Measurements from ENCODE around the gene CFAP298. TPM values are rescaled to one million over a fixed set of nuclear protein-coding genes. Genes with fewer than 3 reads are reported as not detected.

Gene CFAP298
- total and polyA plus RNA-seq, 10 of the 15 experiments (the other 5 are each of a cell fraction or from before 2014, with no cell fraction given), result 9.5 to 79.1 (median 30.2) TPM

DNA sequence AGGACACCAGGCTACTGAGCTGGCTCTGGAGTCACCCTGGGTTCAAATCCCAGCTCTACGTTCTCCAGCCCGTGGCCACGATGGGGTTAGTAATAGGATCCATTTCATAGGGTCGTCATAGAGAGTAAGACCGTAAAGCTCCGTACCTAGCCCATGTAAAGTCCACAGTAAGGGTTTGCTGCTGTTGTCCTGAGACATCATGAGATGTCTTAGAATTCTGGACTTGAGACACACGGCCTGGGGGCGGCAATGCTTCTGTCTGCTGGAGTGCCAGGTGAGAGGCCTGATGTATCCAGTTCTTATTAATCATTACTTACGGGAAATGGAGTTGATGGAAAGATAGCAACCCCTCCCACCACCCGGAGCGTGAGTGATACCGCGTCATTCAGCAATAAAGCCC, 30.4 kb downstream of the CFAP298 start:
- H3K79me2 ChIP-seq (ENCODE audit: control insufficient read depth, insufficient read depth, low read length), result no peaks in the 10 kb centered on the region
- ChIA-PET CTCF (interaction anchor here (1.1 kb wide), 1 partner anchor 11 kb away, joined by 3 read pairs; no protein-coding TSS in a partner anchor), SMC1A (ENCODE audit: uncharacterized antibody, unreplicated experiment) (no interaction called here), POLR2A (no interaction called here), RAD21 (ENCODE audit: unreplicated experiment) (no interaction called here)
- H4K20me1 ChIP-seq (ENCODE audit: control insufficient read depth, insufficient read depth), result no peaks in the 10 kb centered on the region
- ATAC-seq (no peak), DNase-seq (ENCODE audit: low read depth, low spot score) (no peak), FAIRE-seq (no peak)
- in situ Hi-C loops (cut with MboI), result no loop called here
- H3K9me3 ChIP-seq (replicated peaks; ENCODE audit: control insufficient read depth, insufficient read depth, low read length), result no peaks in the 10 kb centered on the region
- no peak overlapping the region for H3K27ac ChIP-seq (ENCODE audit: control insufficient read depth, insufficient read depth)
- intact Hi-C loops (cut with micrococcal nuclease; ENCODE audit: unreplicated experiment), result no loop called here
- H3K36me3 ChIP-seq (ENCODE audit: control insufficient read depth in 2 of 2, insufficient read depth in 2 of 2, low read length in 1 of 2), result no peaks in the 10 kb centered on the region
- H3K9ac ChIP-seq (ENCODE audit: control insufficient read depth, insufficient read depth, low read length), result no peak overlapping the region
- WGBS (ENCODE audit: insufficient coverage, insufficient replicate concordance, low lambda C conversion rate, missing lambda C conversion rate), result 59% methylated on average over 13 of the region's 13 CpGs
- peaks cover 0 to 2% of the 10 kb centered on the region in 2 experiments; a peak in 2 of 4 replicates for H3K27me3 ChIP-seq (replicated peaks in 1 of 2; ENCODE audit: control insufficient read depth in 2 of 2, insufficient read depth in 2 of 2, low read length in 1 of 2)
- H3K4me1 ChIP-seq (ENCODE audit: control insufficient read depth, insufficient read depth, low read length), result no peaks in the 10 kb centered on the region
- no peak overlapping the region for H3K4me3 ChIP-seq
- no TSS peak for BruUV-seq (replicated peaks)
- no peak overlapping the region for H2AFZ ChIP-seq (ENCODE audit: control insufficient read depth, low read depth, low read length)
- H3K4me2 ChIP-seq (ENCODE audit: control insufficient read depth, insufficient read depth), result no peak overlapping the region
- no peak for TF ChIP-seq TARDBP (IDR thresholded peaks at IDR 0.05; ENCODE audit: borderline replicate concordance)
- TF ChIP-seq KLF5 (IDR thresholded peaks at IDR 0.05; ENCODE audit: partially characterized antibody), result no peak
- no peak for TF ChIP-seq HCFC1 (IDR thresholded peaks at IDR 0.05; ENCODE audit: low read length)
- TF ChIP-seq, protein P1, sequence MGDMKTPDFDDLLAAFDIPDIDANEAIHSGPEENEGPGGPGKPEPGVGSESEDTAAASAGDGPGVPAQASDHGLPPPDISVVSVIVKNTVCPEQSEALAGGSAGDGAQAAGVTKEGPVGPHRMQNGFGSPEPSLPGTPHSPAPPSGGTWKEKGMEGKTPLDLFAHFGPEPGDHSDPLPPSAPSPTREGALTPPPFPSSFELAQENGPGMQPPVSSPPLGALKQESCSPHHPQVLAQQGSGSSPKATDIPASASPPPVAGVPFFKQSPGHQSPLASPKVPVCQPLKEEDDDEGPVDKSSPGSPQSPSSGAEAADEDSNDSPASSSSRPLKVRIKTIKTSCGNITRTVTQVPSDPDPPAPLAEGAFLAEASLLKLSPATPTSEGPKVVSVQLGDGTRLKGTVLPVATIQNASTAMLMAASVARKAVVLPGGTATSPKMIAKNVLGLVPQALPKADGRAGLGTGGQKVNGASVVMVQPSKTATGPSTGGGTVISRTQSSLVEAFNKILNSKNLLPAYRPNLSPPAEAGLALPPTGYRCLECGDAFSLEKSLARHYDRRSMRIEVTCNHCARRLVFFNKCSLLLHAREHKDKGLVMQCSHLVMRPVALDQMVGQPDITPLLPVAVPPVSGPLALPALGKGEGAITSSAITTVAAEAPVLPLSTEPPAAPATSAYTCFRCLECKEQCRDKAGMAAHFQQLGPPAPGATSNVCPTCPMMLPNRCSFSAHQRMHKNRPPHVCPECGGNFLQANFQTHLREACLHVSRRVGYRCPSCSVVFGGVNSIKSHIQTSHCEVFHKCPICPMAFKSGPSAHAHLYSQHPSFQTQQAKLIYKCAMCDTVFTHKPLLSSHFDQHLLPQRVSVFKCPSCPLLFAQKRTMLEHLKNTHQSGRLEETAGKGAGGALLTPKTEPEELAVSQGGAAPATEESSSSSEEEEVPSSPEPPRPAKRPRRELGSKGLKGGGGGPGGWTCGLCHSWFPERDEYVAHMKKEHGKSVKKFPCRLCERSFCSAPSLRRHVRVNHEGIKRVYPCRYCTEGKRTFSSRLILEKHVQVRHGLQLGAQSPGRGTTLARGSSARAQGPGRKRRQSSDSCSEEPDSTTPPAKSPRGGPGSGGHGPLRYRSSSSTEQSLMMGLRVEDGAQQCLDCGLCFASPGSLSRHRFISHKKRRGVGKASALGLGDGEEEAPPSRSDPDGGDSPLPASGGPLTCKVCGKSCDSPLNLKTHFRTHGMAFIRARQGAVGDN (IDR thresholded peaks at IDR 0.05), result no peak
- TF ChIP-seq, protein P2, sequence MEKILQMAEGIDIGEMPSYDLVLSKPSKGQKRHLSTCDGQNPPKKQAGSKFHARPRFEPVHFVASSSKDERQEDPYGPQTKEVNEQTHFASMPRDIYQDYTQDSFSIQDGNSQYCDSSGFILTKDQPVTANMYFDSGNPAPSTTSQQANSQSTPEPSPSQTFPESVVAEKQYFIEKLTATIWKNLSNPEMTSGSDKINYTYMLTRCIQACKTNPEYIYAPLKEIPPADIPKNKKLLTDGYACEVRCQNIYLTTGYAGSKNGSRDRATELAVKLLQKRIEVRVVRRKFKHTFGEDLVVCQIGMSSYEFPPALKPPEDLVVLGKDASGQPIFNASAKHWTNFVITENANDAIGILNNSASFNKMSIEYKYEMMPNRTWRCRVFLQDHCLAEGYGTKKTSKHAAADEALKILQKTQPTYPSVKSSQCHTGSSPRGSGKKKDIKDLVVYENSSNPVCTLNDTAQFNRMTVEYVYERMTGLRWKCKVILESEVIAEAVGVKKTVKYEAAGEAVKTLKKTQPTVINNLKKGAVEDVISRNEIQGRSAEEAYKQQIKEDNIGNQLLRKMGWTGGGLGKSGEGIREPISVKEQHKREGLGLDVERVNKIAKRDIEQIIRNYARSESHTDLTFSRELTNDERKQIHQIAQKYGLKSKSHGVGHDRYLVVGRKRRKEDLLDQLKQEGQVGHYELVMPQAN (conservative IDR thresholded peaks at IDR 0.05), result no peak
- TF ChIP-seq SUZ12 (IDR thresholded peaks at IDR 0.05; ENCODE audit: unreplicated experiment), result no peak
- TF ChIP-seq, protein P3, sequence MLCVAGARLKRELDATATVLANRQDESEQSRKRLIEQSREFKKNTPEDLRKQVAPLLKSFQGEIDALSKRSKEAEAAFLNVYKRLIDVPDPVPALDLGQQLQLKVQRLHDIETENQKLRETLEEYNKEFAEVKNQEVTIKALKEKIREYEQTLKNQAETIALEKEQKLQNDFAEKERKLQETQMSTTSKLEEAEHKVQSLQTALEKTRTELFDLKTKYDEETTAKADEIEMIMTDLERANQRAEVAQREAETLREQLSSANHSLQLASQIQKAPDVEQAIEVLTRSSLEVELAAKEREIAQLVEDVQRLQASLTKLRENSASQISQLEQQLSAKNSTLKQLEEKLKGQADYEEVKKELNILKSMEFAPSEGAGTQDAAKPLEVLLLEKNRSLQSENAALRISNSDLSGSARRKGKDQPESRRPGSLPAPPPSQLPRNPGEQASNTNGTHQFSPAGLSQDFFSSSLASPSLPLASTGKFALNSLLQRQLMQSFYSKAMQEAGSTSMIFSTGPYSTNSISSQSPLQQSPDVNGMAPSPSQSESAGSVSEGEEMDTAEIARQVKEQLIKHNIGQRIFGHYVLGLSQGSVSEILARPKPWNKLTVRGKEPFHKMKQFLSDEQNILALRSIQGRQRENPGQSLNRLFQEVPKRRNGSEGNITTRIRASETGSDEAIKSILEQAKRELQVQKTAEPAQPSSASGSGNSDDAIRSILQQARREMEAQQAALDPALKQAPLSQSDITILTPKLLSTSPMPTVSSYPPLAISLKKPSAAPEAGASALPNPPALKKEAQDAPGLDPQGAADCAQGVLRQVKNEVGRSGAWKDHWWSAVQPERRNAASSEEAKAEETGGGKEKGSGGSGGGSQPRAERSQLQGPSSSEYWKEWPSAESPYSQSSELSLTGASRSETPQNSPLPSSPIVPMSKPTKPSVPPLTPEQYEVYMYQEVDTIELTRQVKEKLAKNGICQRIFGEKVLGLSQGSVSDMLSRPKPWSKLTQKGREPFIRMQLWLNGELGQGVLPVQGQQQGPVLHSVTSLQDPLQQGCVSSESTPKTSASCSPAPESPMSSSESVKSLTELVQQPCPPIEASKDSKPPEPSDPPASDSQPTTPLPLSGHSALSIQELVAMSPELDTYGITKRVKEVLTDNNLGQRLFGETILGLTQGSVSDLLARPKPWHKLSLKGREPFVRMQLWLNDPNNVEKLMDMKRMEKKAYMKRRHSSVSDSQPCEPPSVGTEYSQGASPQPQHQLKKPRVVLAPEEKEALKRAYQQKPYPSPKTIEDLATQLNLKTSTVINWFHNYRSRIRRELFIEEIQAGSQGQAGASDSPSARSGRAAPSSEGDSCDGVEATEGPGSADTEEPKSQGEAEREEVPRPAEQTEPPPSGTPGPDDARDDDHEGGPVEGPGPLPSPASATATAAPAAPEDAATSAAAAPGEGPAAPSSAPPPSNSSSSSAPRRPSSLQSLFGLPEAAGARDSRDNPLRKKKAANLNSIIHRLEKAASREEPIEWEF (IDR thresholded peaks at IDR 0.05; ENCODE audit: insufficient replicate concordance, low read depth, low read length), result no peak
- TF ChIP-seq, protein P4, sequence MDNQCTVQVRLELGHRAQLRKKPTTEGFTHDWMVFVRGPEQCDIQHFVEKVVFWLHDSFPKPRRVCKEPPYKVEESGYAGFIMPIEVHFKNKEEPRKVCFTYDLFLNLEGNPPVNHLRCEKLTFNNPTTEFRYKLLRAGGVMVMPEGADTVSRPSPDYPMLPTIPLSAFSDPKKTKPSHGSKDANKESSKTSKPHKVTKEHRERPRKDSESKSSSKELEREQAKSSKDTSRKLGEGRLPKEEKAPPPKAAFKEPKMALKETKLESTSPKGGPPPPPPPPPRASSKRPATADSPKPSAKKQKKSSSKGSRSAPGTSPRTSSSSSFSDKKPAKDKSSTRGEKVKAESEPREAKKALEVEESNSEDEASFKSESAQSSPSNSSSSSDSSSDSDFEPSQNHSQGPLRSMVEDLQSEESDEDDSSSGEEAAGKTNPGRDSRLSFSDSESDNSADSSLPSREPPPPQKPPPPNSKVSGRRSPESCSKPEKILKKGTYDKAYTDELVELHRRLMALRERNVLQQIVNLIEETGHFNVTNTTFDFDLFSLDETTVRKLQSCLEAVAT (IDR thresholded peaks at IDR 0.05), result no peak
- TF ChIP-seq EZH2 (IDR thresholded peaks at IDR 0.05; ENCODE audit: borderline replicate concordance, control insufficient read depth, low read depth, low read length), result no peak
- no peak for TF ChIP-seq YY1 (IDR thresholded peaks at IDR 0.05; ENCODE audit: low read depth, low read length)
- TF ChIP-seq BMI1 (IDR thresholded peaks at IDR 0.05; ENCODE audit: borderline replicate concordance), result no peak
